Adrenal gland (tissue), 5 donors: ENCODE measurements around the gene CTBP2.

Experiments used
- CTCF ChIP-seq, 6 experiments: fragments of 450-650 bp in 4 of 6; fragments of 200-600 bp in 2 of 6; sonication (generic) in 1 of 6; IDR thresholded peaks; 1 replicate in 5 of 6; 2 replicates in 1 of 6; pipeline versions ENCODE4 v1.5.1 to v1.8.0; 2016 to 2021; ENCODE audit warnings: antibody characterized with exemption in 6 of 6, mild to moderate bottlenecking in 2 of 6, moderate library complexity in 1 of 6
- POLR2A ChIP-seq, 2 donors: fragments of 450-650 bp; IDR thresholded peaks; one replicate each; pipeline ENCODE4 v1.6.1; 2017; ENCODE audit warnings: antibody characterized with exemption in 2 of 2, mild to moderate bottlenecking in 2 of 2, moderate library complexity in 1 of 2
- donor health status: DM: no; HTN: no; CAD: no.

- TF ChIP-seq CTCF (IDR thresholded peaks at IDR 0.05) (no peak), POLR2A (IDR thresholded peaks at IDR 0.05) (no peak)
Observed at GRCh38 chr10:124996127-124996853, 164.1 kb downstream of the CTBP2 start.
